ENCODE results near the gene INTS14. TPM values are rescaled to one million over a fixed set of nuclear protein-coding genes. Genes with fewer than 3 reads are reported as not detected.
"Not testable (repeated sequence)": the region's sequence is repeated elsewhere in the genome, so short reads cannot be mapped to it uniquely, and the experiment has no call there.

INTS14 gene
- total and polyA plus RNA-seq, 4 donors, result 12.0 to 26.4 (median 16.0) TPM

GRCh38 chr15:65619626-65620290 is 8.8 kb upstream of the INTS14 start:
- Histone ChIP-seq H3K27ac (ENCODE audit: low read depth in 1 of 2, low read length in 2 of 2) (no peak overlapping the region), H3K36me3 (ENCODE audit: control insufficient read depth in 4 of 4, insufficient read depth in 3 of 4, low read depth in 1 of 4, low read length in 3 of 4) (peaks cover 0 to 5% (median 2%) of the 10 kb centered on the region in 4 donors), H3K9me3 (ENCODE audit: control insufficient read depth in 4 of 4, low read length in 3 of 4) (no peaks in the 10 kb centered on the region), H3K9ac (ENCODE audit: low read depth in 1 of 2, low read length in 2 of 2) (no peak overlapping the region), H3K27me3 (ENCODE audit: control insufficient read depth in 4 of 4, insufficient read depth in 4 of 4, low read length in 3 of 4) (no peaks in the 10 kb centered on the region), H3K4me3 (ENCODE audit: low read depth in 1 of 3, low read length in 3 of 3) (no peak overlapping the region), H3K4me1 (ENCODE audit: control insufficient read depth in 4 of 4, insufficient read depth in 4 of 4, low read length in 3 of 4) (peaks cover 0 to 3% (median 0%) of the 10 kb centered on the region in 4 donors)
- WGBS, result 71% methylated on average over 5 of the region's 5 CpGs
- no peak for DNase-seq (ENCODE audit: low spot score)
- no peak for TF ChIP-seq JUND (IDR thresholded peaks at IDR 0.05)
- no peak for TF ChIP-seq MAX (IDR thresholded peaks at IDR 0.05)
- TF ChIP-seq FOXA2 (IDR thresholded peaks at IDR 0.05), result no peak
- TF ChIP-seq NR2F2 (IDR thresholded peaks at IDR 0.05), result no peak
- TF ChIP-seq RXRA (IDR thresholded peaks at IDR 0.05), result no peak
- TF ChIP-seq TAF1 (conservative IDR thresholded peaks at IDR 0.05), result no peak
- TF ChIP-seq FOXA1 (IDR thresholded peaks at IDR 0.05), result no peak
- TF ChIP-seq GABPA (IDR thresholded peaks at IDR 0.05 in 1 of 2, conservative IDR thresholded peaks at IDR 0.05 in 1 of 2), result no peak
- TF ChIP-seq, protein P1, sequence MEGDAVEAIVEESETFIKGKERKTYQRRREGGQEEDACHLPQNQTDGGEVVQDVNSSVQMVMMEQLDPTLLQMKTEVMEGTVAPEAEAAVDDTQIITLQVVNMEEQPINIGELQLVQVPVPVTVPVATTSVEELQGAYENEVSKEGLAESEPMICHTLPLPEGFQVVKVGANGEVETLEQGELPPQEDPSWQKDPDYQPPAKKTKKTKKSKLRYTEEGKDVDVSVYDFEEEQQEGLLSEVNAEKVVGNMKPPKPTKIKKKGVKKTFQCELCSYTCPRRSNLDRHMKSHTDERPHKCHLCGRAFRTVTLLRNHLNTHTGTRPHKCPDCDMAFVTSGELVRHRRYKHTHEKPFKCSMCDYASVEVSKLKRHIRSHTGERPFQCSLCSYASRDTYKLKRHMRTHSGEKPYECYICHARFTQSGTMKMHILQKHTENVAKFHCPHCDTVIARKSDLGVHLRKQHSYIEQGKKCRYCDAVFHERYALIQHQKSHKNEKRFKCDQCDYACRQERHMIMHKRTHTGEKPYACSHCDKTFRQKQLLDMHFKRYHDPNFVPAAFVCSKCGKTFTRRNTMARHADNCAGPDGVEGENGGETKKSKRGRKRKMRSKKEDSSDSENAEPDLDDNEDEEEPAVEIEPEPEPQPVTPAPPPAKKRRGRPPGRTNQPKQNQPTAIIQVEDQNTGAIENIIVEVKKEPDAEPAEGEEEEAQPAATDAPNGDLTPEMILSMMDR (IDR thresholded peaks at IDR 0.05; ENCODE audit: low read depth, low read length, missing input control), result no peak
- no peak for TF ChIP-seq HNF4A (conservative IDR thresholded peaks at IDR 0.05)
- TF ChIP-seq, protein P2, sequence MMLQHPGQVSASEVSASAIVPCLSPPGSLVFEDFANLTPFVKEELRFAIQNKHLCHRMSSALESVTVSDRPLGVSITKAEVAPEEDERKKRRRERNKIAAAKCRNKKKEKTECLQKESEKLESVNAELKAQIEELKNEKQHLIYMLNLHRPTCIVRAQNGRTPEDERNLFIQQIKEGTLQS (IDR thresholded peaks at IDR 0.05), result no peak
- no peak for TF ChIP-seq HNF4G (IDR thresholded peaks at IDR 0.05)
- TF ChIP-seq YY1 (IDR thresholded peaks at IDR 0.05), result no peak
- no peak for TF ChIP-seq RAD21 (IDR thresholded peaks at IDR 0.05)
- TF ChIP-seq, protein P3, sequence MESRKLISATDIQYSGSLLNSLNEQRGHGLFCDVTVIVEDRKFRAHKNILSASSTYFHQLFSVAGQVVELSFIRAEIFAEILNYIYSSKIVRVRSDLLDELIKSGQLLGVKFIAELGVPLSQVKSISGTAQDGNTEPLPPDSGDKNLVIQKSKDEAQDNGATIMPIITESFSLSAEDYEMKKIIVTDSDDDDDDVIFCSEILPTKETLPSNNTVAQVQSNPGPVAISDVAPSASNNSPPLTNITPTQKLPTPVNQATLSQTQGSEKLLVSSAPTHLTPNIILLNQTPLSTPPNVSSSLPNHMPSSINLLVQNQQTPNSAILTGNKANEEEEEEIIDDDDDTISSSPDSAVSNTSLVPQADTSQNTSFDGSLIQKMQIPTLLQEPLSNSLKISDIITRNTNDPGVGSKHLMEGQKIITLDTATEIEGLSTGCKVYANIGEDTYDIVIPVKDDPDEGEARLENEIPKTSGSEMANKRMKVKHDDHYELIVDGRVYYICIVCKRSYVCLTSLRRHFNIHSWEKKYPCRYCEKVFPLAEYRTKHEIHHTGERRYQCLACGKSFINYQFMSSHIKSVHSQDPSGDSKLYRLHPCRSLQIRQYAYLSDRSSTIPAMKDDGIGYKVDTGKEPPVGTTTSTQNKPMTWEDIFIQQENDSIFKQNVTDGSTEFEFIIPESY (IDR thresholded peaks at IDR 0.05), result no peak
- no peak for TF ChIP-seq SP1 (IDR thresholded peaks at IDR 0.05)

- Histone ChIP-seq H3K9me3 (ENCODE audit: control insufficient read depth in 4 of 4, low read length in 3 of 4) (no peaks in the 10 kb centered on the region), H3K4me3 (ENCODE audit: low read depth in 1 of 3, low read length in 3 of 3) (no peak overlapping the region), H3K36me3 (ENCODE audit: control insufficient read depth in 4 of 4, insufficient read depth in 3 of 4, low read depth in 1 of 4, low read length in 3 of 4) (no peaks in the 10 kb centered on the region), H3K9ac (ENCODE audit: low read depth in 1 of 2, low read length in 2 of 2) (no peak overlapping the region), H3K27ac (ENCODE audit: low read depth in 1 of 2, low read length in 2 of 2) (no peak overlapping the region), H3K4me1 (ENCODE audit: control insufficient read depth in 4 of 4, insufficient read depth in 4 of 4, low read length in 3 of 4) (peaks cover 0 to 3% (median 0%) of the 10 kb centered on the region in 4 donors), H3K27me3 (ENCODE audit: control insufficient read depth in 4 of 4, insufficient read depth in 4 of 4, low read length in 3 of 4) (no peaks in the 10 kb centered on the region)
- TF ChIP-seq RAD21 (IDR thresholded peaks at IDR 0.05) (no peak), SP1 (IDR thresholded peaks at IDR 0.05) (no peak), FOXA1 (IDR thresholded peaks at IDR 0.05) (no peak)
- TF ChIP-seq, protein P3 (IDR thresholded peaks at IDR 0.05), result no peak
- WGBS, result 71% methylated on average over 5 of the region's 5 CpGs
- DNase-seq (ENCODE audit: low spot score), result no peak
These were observed 7.7 kb upstream of the INTS14 start for GRCh38 chr15:65618560-65619109.

DNA sequence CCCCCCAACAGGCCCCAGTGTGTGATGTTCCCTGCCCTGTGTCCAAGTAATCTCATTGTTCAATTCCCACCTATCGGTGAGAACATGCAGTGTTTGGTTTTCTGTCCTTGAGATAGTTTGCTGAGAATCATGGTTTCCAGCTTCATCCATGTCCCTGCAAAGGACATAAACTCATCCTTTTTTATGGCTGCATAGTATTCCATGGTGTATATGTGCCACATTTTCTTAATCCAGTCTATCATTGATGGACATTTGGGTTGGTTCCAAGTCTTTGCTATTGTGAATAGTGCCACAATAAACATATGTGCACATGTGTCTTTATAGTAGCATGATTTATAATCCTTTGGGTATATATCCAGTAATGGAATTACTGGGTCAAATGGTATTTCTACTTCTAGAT is 5.0 kb upstream of the INTS14 start:
- not testable (repeated sequence) for H3K4me3 ChIP-seq (ENCODE audit: low read depth in 1 of 3, low read length in 3 of 3); H3K27ac ChIP-seq (ENCODE audit: low read depth in 1 of 2, low read length in 2 of 2); H3K36me3 ChIP-seq (ENCODE audit: control insufficient read depth in 4 of 4, insufficient read depth in 3 of 4, low read depth in 1 of 4, low read length in 3 of 4); DNase-seq (ENCODE audit: low spot score); H3K9ac ChIP-seq (ENCODE audit: low read depth in 1 of 2, low read length in 2 of 2); H3K27me3 ChIP-seq (ENCODE audit: control insufficient read depth in 4 of 4, insufficient read depth in 4 of 4, low read length in 3 of 4); H3K9me3 ChIP-seq (ENCODE audit: control insufficient read depth in 4 of 4, low read length in 3 of 4)
- peaks cover 4 to 17% (median 6%) of the 10 kb centered on the region in 4 donors for H3K4me1 ChIP-seq (ENCODE audit: control insufficient read depth in 4 of 4, insufficient read depth in 4 of 4, low read length in 3 of 4)
- 98% methylated on average over 1 of the region's 1 CpG for WGBS

Data from liver (tissue), 9 donors.